Jurkat, Clone E6-1 (cell line): ENCODE results near the gene MZT2B.
"Not testable (repeated sequence)": the region's sequence is repeated elsewhere in the genome, so short reads cannot be mapped to it uniquely, and the experiment has no call there.

ENCODE experiments used
- DNase-seq: peaks from one replicate; pipeline ENCODE4 v3.0.0-alpha.2; 2011; ENCODE audit warnings: low read depth, low spot score
- H3K4me3 ChIP-seq: 2 replicates; pipeline ENCODE4 v1.5.1; 2011; ENCODE audit warnings: mild to moderate bottlenecking, low read length, control low read depth, moderate library complexity

Gene MZT2B

DNA sequence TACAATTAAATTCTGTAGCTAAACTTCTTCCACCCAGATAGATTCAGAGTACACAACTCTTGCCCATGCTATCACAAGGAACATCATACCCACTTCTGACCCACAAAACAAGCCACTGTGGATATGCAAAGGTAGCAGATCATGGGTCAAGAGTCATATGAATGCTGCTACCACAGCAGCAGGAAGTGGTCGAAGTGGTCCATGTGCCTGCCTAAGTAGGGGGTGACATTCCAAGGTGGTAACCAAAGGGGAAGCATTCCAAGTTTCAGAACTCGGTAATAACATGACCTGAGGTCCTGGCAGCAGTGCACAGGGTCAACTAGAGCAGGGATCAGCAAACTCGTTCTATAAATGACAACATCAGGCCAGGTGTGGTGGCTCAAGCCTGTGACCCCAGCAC is 10.4 kb downstream of the MZT2B start:
- DNase-seq, H3K4me3 ChIP-seq: not testable (repeated sequence)

DNA sequence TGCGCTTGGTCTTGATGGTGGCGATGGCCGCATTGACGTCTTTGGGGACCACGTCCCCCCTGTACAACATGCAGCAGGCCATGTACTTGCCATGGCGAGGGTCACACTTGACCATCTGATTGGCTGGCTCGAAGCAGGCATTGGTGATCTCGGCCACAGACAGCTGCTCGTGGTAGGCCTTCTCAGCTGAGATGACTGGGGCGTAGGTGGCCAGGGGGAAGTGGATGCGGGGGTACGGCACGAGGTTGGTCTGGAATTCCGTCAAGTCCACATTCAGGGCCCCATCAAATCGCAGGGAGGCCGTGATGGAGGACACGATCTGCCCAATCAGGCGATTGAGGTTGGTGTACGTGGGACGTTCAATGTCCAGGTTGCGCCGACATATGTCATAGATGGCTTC is 11.8 kb downstream of the MZT2B start:
- not testable (repeated sequence) for DNase-seq

DNA sequence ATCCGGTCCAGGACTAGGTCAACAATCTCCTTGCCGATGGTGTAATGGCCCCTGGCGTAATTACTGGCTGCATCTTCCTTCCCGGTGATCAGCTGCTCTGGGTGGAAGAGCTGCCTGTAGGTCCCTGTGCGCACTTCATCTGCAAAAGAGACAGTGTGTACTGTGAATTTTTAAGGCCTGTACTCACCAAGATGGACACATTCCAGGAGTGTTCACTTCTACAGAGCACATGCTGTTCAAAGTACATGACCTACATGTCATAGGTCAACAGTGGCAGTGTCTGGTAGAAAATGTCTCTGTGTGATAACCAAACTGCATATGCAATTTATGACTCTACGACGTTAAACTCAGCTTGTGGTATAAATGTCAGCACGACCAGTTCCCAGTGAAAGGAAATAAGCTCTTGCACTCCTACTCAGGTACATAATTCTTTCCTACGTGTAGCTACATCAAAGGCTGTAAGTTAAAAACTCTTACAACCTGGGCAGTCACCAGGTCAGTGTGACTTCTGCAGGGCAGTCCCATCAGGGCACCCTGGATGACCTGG is 13.1 kb downstream of the MZT2B start:
- H3K4me3 ChIP-seq, DNase-seq: not testable (repeated sequence)

More for the DNA sequence above, 11.8 kb downstream of the MZT2B start:
- not testable (repeated sequence) for H3K4me3 ChIP-seq

DNA sequence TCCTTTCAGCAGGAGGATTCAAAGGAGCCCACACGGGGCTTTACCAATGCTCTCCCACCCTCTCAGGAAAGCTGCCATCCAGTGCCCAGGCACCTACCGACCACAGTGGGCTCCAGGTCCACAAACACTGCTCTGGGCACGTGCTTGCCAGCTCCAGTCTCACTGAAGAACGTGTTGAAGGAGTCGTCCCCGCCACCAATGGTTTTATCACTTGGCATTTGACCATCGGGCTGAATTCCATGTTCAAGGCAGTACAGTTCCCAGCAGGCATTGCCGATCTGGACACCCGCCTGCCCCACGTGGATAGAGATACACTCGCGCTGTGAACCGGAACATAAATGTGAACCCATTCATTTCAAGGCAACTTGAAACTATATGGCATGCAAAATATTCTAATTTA is 14.0 kb downstream of the MZT2B start:
- H3K4me3 ChIP-seq, DNase-seq: not testable (repeated sequence)

DNA sequence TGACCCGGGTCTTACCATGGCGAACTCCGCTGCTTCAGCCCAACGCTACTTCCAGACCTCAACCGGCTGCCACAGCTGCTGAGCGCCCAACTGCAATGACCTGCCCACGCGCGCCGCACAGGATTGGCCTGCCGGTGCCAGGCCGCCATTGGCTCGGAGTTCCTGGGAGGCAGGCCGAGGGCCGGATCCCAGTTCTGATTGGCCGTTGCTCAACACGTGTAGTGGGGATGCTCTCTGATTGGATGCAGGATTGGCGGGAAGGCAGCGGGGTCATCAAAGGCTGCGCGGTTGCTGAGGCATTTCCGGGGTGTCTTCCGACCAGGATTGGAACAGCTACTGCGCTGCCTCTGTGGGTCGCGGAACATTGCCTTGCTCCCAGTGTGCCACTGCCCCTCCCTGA is 16.3 kb downstream of the MZT2B start, which contains the start of gene TUBA3E:
Gene TUBA3E (minus strand): TSS at position 97 of the 400 bp plus-strand sequence. CDS start 79 bp downstream, at position 18.
- no peak for DNase-seq
- H3K4me3 ChIP-seq, result no peak within 1 kb of the TSS

DNA sequence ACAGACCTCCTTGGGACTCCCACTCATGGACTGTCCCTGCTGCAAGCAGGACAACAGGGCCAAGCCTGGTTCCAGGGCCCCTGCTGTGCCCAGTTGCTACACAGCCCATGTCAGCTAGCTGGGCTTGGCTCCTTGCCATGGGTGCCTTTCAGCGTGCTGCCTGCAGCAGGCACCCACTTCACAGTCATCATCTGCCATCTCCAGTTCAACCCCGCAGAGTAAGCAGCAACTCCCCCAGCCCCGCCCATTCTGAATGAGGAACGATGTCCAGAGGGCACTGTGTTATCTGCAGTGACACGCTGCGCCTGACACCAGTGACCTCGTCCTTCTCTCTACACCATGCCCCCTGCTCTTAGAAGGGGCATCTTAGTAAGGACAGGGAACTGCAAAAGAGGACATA is 20.5 kb downstream of the MZT2B start:
- DNase-seq, H3K4me3 ChIP-seq: not testable (repeated sequence)

DNA sequence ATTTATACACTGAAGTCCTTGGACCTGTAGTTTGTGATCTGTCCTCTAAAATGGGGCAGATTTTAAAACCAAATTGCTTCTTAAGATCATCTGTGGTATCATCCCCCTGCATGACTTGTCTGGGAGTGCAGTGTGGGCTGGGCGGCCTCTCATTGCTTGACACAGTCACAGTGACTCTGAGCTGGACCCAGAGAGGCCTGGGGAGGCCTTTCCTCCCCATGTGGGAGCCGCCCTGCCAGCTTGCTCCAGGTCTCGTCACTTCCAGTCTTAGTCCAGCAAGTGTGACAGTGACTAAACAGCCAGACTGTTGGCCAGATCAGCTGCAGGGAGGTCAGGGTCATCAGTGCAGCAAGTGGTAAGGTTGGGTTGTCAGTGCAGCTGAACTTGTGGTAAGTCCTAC is 21.1 kb downstream of the MZT2B start:
- DNase-seq, H3K4me3 ChIP-seq: not testable (repeated sequence)

DNA sequence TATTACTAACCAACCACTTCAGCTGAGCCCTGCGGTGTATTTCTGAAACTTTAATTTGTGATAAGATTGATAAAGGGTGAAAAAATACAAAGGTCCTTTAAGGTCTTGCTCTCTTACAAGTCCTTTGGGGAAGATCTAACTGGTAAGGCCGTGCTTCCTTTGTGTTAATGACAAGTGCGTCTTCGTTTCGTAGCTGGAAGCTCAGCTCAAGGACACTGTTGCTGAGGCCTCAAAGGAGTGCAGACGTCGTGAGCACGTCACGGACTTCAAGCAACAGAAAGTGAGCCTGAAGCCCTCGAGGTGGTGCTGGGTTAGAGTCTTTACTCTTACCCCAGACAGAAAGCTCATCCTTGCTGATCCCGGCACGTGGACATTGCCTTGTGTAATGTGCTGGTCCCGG is 25.0 kb downstream of the MZT2B start:
- DNase-seq, H3K4me3 ChIP-seq: not testable (repeated sequence)

DNA sequence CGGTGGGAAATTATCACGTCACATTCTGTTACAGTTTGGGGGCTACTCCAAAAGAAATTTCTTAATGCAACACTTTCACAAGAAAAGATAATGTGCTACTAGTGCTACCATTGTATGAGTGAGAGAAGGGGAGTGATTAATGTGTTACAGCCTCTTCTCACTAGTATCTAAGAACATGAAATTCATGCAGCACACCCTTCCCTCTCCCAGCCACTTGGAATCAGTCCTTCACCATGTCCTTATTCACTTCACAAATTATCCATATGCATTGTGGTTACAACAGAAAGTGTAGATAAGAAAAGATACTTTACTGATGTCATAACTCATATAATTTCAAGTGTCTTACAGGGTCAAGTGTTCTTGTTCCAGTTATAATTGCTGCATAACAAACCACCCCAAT is 37.1 kb downstream of the MZT2B start:
- H3K4me3 ChIP-seq, DNase-seq: not testable (repeated sequence)

DNA sequence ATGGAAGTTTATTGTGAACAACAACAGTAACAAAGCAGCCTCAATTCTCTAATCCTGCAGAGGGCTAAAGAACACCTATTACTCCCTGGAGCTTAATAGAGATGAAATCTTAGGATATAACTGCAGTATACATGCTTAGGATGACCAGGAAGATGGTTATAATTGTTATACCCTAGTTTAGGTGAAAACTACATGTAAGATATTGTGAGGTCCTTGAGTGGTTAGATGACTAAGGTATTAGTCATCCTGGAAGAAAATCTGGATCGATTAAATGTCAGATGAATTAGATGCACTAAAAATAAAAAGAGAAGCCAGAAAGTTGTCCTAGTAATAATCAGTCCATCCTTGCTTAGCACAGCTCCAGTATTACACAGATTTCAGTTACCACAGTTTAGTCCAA is 38.4 kb downstream of the MZT2B start:
- not testable (repeated sequence) for DNase-seq

DNA sequence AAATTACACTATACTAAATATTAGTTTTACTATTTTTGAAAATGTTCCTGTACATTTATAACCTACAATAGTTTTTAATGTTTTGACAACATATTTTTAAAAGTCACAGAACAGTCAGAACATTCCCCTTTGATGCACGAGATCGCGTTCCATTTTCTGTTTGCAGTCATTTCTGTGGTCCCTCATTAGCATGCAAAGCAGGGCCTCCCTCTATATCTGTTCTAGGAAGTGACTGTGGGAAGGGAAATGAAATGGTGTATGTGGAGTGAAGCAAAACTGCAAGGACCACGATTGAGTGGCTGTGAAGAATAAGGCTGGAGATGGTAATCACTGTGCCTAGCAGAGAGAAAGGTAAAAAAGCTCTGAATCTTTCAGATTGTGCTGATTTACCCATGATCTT is 40.5 kb downstream of the MZT2B start:
- not testable (repeated sequence) for DNase-seq, H3K4me3 ChIP-seq

More for the DNA sequence above, 38.4 kb downstream of the MZT2B start:
- H3K4me3 ChIP-seq, result not testable (repeated sequence)

DNA sequence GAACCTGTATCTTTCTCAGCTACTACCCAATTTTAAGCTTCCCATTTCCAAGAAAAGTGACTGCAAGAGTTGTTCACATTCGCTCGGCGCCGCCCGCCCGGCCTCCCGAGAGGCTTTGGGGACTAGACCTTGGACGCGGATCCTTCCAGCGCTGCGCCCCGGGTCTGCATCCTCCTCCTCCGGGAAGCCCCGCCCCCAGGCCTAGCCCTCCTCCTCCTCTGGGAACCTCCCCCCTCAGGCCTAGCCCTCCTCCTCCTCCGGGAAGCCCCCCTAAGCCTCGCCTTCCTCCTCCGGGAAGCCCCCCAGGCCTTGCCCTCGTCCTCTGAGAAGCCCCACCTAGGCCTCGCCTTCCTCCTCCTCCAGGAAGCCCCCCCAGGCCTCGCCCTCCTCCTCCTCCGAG is 45.9 kb downstream of the MZT2B start:
- not testable (repeated sequence) for DNase-seq, H3K4me3 ChIP-seq

DNA sequence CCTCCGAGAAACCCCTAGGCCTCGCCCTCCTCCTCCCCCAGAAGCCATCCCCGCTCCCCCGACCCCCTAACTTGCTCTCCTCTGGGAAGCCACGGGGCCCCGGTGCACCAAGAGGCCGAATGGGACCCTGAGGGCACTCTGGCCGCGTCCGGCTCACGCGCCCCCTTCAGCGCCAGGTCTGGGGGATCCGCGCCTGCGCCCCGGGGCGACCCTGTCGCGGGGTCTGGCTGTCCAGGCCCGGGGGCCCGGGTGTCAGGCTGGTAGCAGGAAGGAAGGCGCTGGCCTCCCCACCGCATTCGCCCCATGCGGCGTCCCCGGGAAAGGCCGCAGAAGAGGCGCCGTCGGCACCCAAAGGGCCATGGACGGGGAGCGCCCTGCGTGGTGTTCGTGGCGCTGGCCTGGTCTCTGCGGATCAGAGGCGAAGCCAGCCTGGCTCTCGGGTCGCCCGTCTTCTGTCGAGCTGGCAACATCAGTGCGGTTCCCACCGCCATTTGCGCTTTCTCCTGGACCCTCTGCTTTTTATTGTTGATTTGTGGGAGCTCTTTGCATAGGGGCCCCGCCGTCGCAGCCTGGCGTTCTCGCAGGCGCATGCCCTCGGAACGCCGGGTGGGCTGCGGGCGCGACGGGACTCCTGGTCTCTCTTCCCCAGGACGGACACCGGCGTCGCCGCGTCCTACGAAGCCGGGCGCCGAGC is 46.6 kb downstream of the MZT2B start:
- not testable (repeated sequence) for H3K4me3 ChIP-seq, DNase-seq

DNA sequence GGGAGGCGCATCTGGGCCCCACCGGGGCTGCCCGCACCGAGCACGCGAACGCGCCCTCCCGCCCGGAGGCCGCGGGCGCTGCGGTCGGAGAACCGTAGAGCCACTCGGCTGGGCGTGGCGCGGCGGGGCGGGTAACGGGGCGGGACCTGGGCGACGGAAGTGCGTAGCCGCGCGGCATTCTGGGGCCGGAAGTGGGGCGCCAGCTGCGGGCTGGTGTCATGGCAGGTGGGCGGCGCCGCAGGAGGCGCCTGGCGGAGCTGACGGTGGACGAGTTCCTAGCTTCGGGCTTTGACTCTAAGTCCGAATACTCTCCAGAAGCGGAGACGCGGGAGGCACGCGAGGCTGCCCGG is 47.1 kb downstream of the MZT2B start:
- DNase-seq, H3K4me3 ChIP-seq: not testable (repeated sequence)

DNA sequence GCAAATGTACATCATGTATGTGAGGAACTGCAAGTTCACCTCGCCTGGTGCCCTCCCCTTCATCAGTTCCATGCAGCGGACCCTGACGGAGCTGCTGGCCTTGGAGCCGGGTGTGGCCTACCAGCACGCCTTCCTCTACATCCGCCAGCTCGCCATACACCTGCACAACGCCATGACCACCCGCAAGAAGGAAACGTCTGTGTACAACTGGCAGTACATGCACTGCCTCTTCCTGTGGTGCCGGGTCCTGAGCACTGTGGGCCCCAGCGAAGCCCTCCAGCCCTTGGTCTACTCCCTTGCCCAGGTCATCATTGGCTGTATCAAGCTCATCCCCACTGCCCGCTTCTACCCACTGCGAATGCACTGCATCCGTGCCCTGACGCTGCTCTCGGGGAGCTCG is 48.3 kb downstream of the MZT2B start:
- DNase-seq, H3K4me3 ChIP-seq: not testable (repeated sequence)

DNA sequence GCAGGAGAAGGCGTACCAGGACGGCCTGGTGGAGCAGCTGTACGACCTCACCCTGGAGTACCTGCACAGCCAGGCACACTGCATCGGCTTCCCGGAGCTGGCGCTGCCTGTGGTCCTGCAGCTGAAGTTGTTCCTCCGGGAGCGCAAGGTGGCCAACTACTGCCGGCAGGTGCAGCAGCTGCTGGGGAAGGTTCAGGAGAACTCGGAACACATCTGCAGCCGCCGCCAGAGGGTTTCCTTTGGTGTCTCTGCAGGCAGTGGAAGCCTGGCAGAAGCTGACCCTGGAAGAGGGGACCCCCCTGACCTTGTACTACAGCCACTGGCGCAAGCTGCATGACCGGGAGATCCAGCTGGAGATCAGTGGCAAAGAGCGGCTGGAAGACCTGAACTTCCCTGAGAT is 48.8 kb downstream of the MZT2B start:
- H3K4me3 ChIP-seq, DNase-seq: not testable (repeated sequence)

DNA sequence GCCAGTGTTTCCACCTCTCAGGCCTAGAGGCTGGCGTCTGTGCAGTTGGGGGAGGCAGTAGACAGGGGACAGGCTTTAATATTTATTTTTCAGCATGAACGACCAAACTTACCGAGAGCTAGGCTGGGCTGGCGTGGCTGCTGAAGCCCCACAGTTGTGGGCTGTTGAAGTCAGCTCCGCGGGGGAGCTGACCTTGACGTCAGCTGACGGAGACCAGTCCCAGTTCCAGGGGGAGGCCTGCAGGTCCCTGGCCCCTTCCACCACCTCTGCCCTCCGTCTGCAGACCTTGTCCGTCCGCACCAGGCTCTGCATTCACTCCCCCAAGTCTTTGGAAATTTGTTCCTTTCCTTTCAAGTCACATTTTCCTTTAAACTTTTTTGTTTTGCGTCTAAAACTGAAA is 49.6 kb downstream of the MZT2B start:
- no peak overlapping the region for H3K4me3 ChIP-seq
- DNase-seq, result no peak

DNA sequence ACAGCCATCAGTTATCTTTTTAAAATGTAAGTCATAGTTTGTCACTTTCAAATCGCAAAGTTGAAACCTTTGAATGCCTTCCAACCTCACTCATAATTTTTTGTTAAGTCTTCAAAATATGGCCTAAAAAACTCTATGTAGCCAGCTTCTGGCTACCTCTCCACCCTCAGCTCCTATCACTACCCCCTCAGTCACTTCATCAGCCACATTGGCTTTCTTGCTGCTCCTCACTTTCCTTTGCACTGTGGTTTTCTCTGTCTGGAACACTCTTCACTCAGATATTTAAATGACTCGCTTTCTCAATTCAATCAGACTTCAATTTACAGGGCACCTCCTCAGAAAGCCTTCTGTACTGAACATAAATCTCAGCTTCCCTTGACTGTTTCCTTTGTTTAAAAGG is 51.0 kb downstream of the MZT2B start:
- not testable (repeated sequence) for H3K4me3 ChIP-seq, DNase-seq

DNA sequence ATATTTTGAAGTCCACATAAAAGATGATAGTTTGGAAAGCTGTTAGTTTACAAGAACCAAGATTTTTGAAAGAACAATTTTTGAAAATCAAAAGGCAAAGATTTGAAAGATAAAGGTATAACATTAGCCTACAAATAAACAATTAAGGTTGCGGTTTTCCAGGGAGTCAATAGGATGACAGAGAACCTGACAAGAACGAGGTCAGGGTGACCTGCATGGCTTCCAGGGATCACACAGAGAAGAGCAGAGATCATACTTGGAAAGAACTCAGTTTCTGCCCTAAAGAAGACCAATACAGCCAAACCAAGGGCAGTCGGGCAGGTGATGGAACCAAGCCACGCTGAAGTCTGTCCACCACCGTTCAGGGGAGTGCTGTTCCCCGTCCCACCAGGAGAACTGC is 57.5 kb downstream of the MZT2B start:
- not testable (repeated sequence) for DNase-seq, H3K4me3 ChIP-seq
